Kasumi-1 (cell line): ENCODE data around the gene PRM3.
"Not testable (repeated sequence)": the region's sequence is repeated elsewhere in the genome, so short reads cannot be mapped to it uniquely, and the experiment has no call there.

ENCODE experiments used
- DNase-seq, 2 experiments: peaks; one replicate each; lab custom pipeline; 2025; lab: John Stamatoyannopoulos, UW

The PRM3 gene

DNA sequence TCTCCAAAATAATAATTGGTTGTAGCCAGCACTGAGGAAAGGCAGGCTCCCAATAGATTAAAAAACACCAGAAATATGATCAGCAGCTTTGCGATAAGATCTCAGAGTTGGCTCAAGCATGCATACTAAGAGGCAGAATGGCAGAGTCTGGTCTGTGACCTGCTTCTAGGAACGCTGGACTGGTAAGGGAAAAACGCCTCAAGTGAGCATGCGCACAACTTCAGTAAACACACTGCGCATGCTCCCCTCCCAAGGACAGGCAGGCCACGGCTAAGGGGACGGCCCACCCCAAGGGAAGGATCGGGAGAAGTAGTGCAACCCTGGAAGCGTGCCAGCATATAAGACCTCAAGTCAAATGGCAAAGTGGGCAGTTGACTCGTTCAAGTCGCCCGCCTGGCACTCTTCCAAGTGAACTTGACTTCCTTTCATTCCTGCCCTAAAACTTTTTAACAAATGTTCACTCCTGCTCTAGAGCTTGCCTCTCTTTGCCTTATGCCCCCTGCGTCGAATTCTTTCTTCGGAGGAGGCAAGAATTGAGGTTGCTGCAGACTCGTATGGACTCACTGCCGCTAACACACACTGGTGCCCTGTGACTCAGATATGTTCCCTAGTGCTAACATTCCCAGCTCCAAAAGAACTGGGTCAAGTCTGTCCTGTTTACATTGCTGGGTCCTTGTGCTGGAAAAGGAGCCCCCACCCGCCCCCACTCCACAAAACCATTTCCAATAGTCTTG lies 30.1 kb upstream of the PRM3 start:
- DNase-seq = no peak

DNA sequence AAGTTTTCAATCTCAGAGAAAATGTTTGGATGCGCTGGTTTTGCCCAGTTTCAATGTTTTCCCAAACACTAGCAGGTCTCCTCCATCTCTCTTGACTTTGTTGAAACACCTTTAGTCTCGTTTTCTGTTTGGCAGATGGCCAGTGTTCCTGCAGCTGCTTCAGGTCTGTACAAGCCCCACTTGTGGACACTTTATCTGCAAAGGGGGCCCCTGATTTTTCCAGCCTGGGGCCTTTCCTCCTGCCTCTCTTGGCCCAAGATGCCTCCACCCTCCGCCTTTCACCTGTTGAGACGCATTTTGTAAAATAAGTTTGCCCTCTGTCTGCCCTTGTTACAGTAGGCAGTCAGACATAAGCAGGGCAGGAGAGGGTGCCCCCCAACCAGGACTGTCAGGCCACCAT lies 29.5 kb upstream of the PRM3 start:
- no peak for DNase-seq

DNA sequence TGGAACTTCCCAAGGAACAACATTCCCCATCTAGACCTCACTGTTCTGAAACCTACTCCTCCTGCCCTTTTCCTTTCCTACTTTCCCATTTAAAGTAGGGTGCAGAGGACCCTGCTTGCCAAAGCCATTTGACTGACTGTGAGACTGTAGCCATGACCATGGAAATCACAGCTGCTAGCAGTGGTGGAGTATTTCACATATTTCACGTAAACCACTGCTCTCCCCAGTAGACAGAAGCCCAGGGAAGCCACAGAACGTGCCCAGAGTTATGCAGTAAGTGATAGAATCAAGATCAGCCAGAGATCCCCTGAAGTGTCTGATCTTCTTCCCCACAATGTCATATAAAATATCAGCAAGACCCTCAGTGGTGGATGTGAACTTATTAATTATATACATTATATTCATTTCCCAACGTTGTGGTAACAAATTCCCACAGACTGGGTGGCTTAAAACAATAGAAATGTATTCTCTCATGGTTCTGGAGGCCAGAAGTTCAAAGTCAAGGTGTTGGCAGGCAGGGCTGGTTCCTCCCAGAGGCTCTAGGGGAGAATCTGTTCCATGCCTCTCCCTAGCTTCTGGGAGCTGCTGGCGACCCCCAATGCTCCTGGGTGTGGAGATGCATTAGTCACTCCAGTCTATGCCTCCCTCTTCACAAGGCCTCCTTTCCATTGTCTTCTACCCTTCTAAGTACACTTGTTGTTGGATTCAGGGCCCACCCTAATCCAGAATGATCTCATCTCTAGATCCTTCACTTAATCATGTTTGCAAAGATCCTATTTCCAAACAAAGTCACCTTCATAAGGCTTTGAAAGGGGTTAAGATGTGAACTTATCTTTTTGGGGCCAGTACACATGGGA lies 28.4 kb upstream of the PRM3 start:
- DNase-seq = no peak

DNA sequence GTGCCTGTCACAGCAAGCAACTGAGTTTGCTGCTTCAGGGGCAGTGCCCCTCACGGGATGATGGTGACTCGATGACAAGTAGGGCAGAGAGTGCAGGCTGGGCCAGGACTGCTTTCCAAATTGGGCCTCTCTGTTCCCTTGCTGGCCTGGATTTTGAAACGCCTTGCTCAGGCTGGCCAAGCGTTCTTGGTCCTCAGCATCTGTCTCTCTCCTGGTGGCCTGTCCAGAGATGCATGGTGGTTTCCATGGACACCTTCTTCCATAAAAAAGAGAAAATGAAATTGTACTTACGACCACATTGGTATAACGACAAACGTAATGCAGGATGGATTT lies 27.1 kb upstream of the PRM3 start:
- no peak for DNase-seq

DNA sequence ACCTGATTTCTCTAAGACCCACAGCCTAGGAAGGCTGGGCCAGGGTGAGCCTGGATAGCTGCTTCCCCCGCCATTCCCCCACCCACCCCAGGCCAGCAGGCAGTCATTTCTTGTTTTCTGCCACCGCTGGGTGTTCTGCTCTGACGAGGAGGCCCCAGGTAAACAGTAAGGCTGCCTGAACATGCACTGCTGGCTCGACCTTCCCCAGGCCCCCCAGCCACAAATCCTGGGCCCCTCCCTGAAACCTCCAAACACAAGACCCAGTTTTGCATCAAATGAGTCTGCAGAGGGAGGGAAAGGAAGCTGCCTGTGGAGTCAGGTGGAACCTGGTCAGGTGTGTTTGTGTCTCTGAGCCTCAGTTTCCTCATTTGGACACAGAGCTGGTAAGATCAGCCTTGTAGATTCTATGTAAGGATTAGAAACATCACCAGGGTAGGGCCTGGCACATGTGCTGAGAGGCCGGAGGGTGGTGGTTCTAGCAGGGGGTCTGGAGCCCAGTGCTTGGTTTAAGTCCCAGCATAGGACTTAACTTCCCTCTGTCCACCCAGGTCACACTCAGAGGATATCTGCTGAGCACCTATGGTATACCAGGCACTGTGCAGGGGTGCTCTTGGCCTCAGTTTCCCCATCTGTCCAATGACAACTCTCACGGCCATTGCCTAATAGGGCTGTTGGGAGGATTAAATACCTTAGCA lies 26.6 kb upstream of the PRM3 start:
- no peak for DNase-seq

DNA sequence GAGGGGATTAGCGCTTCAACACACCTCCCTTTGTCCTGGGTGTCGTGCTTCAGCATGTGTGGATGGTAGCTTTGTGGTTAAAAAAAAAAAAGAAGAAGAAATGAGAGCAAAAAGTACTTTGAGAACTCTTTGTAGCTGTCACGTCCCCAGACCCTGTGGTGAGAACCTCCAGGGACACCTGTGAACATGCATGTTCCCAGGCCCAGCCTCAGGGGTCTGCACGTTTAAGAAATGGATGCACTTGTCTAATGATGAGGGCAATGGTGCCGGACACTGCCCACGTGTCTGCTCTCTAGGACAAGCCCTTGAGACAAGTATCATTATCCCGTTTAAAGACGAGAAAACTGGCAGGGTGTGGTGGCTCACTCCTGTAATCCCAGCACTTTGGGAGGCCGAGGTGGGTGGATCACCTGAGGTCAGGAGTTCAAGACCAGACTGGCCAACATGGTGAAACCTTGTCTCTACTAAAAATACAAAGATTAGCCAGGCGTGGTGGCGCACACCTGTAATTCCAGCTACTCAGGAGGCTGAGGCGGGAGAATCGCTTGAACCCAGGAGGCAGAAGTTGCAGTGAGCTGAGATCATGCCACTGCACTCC lies 25.6 kb upstream of the PRM3 start:
- not testable (repeated sequence) for DNase-seq

DNA sequence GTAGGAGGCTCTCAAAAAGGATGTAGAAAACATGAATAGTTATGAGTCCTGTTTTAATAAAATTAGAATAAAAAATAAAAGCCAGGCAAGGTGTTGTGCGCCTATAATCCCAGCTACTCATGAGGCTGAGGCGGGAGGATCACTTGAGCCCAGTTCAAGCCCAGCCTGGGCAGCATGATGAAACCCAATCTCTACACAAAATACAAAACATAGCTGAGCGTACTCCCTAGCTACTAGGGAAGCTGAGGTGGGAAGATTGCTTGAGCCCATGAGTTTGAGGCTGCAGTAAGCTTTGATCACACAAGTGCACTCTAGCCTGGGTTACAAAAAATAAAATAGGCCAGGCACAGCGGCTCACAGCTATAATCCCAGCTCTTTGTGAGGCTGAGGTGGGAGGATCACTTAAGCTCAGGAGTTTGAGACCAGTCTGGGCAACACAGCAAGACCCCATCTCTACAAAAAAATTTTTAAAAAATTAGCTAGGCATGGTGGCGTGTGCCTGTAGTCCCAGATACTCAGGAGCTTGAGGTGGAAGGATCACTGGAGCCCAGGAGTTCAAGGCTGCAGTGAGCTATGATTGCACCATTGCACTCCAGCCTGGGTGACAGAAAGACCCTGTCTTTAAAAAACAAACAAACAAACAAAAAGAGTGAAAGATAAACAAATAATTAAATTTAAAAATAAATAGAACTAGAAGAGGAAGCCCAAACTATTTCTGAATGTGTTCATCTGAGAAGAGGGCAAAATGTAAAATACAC lies 24.9 kb upstream of the PRM3 start:
- DNase-seq = no peak

DNA sequence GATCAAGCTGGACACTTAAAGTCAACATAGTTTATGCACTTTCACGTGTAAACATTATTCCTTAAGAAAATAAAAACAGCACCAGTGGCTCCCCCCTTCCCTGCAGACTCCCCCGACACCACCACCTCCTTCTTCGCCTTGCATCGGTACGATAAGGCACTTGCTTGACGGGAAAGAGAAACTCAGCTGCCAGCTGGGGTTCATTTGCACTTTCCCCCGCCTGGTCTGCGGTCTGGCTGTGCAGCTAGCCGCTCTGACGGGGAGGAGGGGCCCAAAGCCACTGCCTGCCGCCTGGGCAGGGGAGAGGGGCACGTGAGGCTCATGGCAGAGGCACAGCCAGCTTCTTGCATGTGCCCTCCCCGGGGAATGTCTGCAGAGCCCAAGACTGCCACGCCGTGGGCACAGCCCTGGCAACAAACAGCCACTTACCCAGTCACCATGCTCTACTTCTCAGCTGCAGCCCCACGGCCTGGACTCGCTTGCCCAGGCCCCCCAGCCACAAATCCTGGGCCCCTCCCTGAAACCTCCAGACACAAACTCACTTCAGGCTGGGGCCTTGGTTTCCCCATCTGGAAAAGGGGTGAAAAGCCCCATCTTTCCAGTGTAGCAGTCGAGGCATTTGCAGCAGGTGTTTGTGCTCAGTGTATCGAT lies 24.2 kb upstream of the PRM3 start:
- DNase-seq = peak in 1 of 2 experiments; percentile 3

DNA sequence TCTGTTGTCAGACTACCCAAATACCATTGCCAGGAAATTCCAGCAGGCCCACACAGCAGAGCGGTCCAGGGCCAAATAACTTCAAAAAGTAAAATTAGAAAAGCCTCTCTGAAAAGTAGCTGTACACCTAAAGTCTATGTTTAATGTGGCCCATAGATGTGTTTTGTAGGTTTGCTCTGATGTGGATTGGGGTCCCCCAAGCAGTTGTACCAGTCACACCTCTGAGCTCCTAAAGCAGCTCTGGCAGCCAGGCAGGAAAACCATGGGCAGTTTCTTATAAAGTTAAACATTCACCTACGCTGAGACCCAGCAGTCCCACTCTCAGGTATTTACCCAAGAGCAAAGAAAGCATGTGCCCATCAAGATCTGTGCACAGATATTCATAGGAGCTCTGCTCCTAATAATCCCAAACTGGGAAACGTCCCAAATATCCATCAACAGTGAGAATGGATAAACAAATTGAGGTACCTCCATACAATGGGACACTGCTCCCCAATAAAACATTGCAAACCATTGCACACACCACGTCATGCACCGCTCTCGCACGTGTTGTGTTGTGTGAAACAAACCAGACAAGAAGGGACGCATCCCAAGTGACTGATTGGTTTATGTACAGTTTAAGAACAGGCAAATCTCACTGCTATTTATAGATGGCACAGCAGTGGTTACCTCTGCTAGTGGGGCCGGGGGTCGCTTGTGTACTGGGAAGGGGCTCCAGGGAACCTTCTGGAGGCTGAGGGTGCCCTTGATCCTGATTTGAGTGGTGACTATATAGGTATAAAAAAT lies 23.5 kb upstream of the PRM3 start:
- no peak for DNase-seq

DNA sequence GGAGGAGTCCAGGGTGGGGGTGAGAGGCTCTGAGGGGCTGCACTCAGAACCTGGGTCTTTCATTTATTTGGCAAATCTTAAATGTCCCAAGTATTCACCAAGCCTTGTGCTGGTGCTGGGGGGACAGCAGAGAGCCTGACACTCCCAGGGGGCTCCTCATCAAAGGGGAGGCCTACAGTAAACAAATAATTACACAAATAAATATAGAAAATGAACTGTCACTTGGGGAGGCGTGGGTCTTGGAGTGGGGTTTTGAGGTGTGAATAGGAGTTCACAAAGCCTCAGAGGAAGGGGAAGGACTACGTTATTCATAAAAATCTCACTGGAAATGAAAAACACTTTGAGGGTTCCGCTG lies 22.9 kb upstream of the PRM3 start:
- no peak for DNase-seq

DNA sequence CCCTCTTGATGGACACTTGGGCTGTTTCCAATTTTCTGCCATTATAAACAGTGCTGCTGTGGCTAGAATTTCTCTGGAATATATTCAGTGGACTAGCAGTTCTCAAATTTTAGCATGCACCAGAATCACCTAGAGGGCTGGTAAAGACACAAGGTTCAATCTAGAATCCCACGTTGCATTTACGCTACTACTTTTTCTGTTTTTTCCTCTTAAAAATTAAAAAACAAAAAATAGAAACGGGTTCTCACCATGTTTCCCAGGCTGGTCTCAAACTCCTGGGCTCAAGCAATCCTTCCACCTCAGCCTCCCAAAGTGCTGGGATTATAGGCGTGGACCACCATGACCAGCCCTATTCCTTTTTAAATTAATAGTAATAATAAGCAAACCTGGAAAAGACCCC lies 22.2 kb upstream of the PRM3 start:
- no peak for DNase-seq

DNA sequence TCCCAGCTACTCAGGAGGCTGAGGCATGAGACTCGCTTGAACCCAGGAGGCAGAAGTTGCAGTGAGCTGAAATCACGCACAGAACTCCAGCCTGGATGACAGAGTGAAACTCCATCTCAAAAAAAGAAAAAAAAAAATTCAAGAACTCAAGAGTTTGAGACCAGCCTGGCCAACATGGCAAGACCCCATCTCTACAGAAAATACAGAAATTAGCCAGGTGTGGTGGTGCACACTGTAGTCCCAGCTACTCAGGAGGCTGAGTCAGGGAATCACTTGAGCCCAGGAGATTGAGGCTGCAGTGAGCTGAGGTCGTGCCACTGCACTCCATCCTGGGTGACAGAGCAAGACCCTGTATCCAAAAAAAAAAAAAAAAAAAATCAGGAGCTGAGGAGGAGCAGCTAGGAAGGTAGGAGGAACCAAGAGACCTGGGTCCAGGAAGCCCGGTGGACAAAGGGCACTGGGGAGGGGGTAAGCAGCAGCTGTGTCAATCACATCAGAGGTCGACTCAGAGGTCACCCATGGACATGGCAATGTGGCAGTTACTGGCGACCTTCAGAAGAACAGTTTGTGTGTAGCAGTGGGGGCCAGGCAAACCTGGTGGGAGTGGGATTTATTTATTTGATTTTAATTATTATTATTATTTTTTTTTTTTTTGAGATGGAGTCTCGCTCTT lies 18.8 kb upstream of the PRM3 start:
- no peak for DNase-seq

DNA sequence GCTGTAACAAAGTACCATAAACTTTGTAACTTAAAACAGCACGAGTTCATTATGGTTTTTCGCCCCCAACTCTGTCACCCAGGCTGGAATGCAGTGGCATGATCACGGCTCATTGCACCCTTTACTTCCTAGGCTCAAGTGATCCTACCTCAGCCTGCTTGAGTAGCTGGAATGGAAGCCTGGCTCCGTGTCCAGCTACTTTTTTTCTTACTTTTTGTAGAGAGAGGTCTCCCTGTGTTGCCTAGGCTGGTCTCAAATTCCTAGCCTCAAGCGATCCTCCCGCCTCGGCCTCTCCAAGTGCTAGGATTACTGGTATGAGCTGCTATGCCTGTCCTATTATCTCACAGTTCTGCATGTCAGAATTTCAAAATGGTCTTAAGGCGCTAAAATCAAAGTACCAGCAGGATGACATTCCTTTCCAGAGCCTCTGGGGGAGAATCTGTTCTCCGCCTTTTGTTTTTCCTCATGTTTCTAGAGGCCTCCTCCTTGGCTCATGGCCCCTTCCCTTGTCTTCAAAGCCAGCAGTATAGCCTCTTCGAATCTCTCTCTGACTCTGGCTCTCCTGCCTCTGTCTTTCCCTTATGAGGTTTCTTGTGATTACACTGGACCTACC lies 17.8 kb upstream of the PRM3 start:
- no peak for DNase-seq

DNA sequence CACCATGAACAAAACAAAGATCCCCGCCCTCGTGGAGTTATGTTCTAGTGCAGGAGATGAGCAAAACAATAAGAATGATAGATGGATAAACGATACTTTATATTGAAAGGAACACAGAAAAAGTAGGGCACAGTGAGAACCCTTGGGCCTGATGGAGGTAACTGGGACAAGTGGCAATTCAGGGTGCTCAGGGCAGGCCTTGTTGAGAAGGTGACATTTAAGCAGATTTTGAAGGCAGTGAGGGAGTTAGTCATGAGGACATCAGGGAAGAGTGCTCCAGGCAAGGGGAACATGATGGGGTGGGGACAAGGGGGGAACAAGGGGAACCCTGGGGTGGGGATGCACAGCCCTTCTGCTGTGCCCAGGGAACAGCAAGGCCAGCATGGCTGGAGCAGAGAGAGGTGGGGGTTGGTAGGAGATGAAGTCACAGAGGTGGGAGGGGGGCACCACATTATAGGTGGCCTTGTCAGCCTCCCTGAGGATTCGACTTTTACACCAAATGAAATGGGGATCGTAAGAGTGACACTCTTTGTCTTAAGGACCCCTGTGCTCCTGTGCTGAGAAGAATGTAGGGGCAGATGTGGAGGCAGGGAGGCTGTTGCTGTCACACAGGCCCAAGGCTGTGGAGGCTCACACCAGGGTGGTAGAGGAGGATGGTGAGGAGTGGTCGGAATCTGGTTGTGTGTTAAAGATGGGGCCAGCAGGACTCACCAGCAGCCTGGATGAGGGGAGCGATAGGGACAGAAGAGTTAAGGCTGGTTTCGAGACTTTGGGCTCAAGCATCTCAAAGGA lies 16.9 kb upstream of the PRM3 start:
- DNase-seq = no peak

DNA sequence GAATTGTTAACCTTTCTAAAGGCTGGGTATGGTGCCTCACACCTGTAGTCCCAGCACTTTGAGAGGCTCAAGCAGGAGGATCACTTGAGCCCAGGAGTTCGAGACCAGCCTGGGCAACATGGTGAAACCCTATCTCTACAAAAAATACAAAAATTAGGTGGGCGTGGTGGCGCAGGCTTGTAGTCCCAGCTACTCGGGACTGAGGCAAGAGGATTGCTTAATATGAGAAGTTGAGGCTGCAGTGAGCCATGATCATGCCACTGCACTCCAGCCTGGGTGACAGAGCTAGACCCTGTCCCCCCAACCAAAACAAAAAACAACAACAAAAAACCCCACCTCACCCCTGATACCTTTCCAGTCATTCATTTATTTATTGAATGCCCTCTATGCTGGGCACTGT lies 16.3 kb upstream of the PRM3 start:
- DNase-seq = not testable (repeated sequence)

DNA sequence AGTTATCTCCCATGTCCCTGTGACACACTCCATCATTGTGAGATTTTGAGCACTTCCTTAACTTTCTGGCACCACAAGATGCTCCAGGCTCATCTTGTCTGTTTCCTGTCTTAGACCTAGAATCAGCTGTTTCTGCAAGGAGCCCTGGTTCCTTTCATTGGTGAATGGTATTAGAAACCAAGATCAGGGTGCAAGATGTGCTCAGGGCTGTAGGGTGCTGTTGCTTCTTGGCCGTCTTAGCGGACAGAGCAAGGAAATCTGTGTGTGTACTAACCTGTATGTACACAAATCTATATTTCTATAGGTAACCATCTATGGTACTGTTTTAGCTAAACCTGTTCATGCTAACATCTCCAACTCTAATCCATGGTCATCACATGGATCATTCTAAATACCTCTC lies 15.8 kb upstream of the PRM3 start:
- DNase-seq = no peak

DNA sequence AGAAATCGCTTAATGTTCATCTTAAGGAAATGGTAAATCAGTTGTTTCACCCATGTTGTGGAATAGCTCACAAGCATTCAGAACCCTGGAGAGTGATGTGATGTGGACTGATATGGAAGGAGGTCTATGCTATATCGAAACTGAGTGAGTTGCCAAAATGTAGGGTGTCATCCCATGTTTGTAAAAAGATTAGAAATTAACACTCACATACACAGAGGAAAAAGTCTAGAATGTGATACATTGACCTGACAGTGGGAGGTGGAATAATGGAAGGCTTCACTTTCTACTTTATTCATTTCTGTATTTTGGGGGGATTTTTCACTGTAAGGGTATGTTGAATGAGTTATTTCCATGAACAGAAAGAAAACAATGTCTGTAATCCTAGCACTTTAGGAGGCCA lies 12.4 kb upstream of the PRM3 start:
- no peak for DNase-seq

DNA sequence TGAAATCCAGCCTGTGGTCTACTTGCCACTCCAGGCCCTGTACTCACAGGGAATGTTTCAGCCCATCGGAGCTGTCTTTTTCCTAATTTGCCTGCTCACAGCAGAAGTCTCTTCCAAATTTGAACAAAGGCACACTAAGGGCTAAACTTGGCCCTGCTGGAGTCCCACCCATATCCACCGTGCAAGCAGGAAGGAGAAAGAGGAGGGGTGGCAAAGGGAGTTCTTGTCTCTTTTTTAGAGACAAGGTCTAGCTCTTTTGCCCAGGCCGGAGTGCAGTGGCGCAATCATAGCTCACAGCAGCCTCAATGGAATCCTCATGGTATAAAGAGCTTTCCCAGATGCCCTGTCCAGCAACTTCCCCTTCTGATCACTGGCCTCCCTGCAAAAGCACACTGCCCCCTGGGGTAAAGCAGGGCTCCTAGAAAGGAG lies 10.4 kb upstream of the PRM3 start:
- DNase-seq = no peak
